Thoracic aorta (tissue), 2 donors: ENCODE data around the gene TAS1R1. TPM values are rescaled to one million over a fixed set of nuclear protein-coding genes. Genes with fewer than 3 reads are reported as not detected.

Experiments used
- ATAC-seq: fragments of 150-250 bp; one replicate; pipeline ENCODE4 v1.8.0; 2017; ENCODE audit warnings: low read depth; ENCODE audit not compliant: insufficient number of reproducible peaks, low FRiP score
- DNase-seq: peaks from one replicate; pipeline ENCODE4 v3.0.0-alpha.2; 2020; ENCODE audit warnings: low spot score
- H3K27ac ChIP-seq, 2 donors: fragments of 200-600 bp; sonication (generic); 1 replicate in 1 of 2; 2 replicates in 1 of 2; pipeline ENCODE4 v1.5.1; 2016; ENCODE audit warnings: mild to moderate bottlenecking in 2 of 2, moderate library complexity in 2 of 2
- H3K27me3 ChIP-seq: fragments of 200-600 bp; sonication (generic); replicated peaks from 2 replicates; pipeline ENCODE4 v1.6.0; 2016; ENCODE audit warnings: mild to moderate bottlenecking; ENCODE audit not compliant: insufficient read depth
- H3K36me3 ChIP-seq: fragments of 200-600 bp; sonication (generic); one replicate; pipeline ENCODE4 v1.5.1; 2016
- H3K4me1 ChIP-seq, 2 donors: fragments of 200-600 bp; sonication (generic); 1 replicate in 1 of 2; 2 replicates in 1 of 2; pipeline versions ENCODE4 v1.5.1 to v1.6.0; 2016; ENCODE audit warnings: low read depth in 2 of 2, mild to moderate bottlenecking in 1 of 2; ENCODE audit not compliant: control insufficient read depth in 1 of 2
- H3K4me3 ChIP-seq: fragments of 200-600 bp; sonication (generic); 2 replicates; pipeline ENCODE4 v1.5.1; 2016; ENCODE audit warnings: mild to moderate bottlenecking
- H3K9me3 ChIP-seq: fragments of 200-600 bp; sonication (generic); 2 replicates; pipeline ENCODE4 v1.5.1; 2016
- total RNA-seq, 2 donors: library from RNA; depleted of rRNA; stranded (reverse); fragments of >200 nt; gene quantifications; one replicate each; pipeline versions ENCODE4 v1.1.0 to v1.2.3, GENCODE V29; 2016
- TF ChIP-seq, protein P1 (sequence below): fragments of 200-600 bp; sonication (generic); IDR thresholded peaks from one replicate; pipeline ENCODE4 v1.5.1; 2019; ENCODE audit warnings: antibody characterized with exemption

TAS1R1 gene
- total RNA-seq, 2 donors from 2014 or later: 0.81 TPM; not detected in 1

DNA sequence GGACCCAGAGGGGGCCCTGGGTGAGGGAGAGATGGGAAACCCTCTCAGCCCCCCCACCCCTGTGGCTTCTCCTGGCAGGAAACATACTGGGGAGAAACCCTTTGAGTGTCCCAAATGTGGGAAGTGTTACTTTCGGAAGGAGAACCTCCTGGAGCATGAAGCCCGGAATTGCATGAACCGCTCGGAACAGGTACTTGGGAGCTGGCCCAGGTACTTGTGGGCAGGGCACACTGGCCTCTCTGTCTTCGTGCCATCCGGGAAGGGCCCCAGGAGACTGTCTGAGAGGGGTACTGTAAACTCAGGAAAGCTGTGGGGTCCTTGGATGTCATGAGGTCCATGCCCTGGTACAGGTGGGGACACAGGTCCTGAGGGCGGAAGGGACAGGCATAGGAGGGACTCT lies 30.7 kb downstream of the TAS1R1 start:
- no peak overlapping the region for H3K4me3 ChIP-seq
- DNase-seq (no peak), ATAC-seq (no peak)
- TF ChIP-seq, protein P1, sequence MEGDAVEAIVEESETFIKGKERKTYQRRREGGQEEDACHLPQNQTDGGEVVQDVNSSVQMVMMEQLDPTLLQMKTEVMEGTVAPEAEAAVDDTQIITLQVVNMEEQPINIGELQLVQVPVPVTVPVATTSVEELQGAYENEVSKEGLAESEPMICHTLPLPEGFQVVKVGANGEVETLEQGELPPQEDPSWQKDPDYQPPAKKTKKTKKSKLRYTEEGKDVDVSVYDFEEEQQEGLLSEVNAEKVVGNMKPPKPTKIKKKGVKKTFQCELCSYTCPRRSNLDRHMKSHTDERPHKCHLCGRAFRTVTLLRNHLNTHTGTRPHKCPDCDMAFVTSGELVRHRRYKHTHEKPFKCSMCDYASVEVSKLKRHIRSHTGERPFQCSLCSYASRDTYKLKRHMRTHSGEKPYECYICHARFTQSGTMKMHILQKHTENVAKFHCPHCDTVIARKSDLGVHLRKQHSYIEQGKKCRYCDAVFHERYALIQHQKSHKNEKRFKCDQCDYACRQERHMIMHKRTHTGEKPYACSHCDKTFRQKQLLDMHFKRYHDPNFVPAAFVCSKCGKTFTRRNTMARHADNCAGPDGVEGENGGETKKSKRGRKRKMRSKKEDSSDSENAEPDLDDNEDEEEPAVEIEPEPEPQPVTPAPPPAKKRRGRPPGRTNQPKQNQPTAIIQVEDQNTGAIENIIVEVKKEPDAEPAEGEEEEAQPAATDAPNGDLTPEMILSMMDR: no peak
- H3K4me1 ChIP-seq: peaks cover 29 to 63% of the 10 kb centered on the region in 2 donors
- H3K27me3 ChIP-seq: no peaks in the 10 kb centered on the region
- H3K36me3 ChIP-seq: peaks cover 26% of the 10 kb centered on the region
- no peak overlapping the region for H3K27ac ChIP-seq
- H3K9me3 ChIP-seq: no peaks in the 10 kb centered on the region

DNA sequence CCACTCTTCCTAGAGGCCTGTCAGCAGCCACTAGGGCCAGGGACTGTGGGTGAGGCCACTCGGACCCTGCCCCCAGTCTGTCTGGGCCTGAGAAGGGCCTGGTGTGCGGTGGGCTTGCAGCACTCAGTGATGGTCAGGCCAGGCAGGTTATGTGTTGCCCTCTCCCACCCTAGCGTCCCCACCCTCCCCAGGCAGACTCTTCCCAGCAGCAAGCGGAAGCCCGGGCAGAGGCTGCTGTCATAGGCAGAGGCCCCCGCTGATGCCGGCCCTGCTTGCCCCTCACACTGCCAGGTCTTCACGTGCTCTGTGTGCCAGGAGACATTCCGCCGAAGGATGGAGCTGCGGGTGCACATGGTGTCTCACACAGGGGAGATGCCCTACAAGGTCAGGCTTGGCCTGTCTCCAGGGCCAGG lies 31.3 kb downstream of the TAS1R1 start:
- H3K27ac ChIP-seq: peak overlapping the region in 1 of 2 donors; percentile 2
- H3K36me3 ChIP-seq: peaks cover 26% of the 10 kb centered on the region

DNA sequence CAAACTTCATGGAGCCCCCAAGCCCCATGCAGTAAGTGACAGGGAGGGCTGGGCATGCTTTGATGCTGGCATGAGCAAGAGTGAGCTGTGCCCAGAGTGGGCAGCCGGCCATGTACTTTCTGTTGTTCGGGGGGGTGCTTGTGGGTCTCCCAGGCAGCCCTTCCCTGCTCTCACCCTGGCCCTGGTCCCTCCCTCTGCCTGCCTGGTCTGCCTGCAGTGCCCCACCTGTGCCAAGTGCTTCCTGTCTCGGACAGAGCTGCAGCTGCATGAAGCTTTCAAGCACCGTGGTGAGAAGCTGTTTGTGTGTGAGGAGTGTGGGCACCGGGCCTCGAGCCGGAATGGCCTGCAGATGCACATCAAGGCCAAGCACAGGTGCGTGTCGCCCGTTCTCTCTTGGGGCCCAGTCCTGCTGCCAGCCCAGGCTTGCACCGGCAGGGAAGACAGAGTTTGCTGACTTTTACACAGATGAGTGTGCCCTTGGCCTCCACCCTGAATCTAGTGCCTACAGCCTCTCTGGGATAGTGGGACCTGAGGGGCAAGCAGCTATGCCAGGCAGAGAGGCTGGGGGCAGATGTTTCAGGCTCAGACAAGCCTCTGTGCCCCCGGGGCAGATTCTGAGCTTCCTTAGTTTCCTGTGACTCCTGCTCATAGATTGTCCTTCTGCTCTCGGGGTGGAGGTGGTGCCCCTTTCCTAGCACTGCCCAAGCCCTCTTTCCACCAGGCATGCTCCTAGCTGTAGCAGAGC lies 32.3 kb downstream of the TAS1R1 start:
- Histone ChIP-seq H3K36me3 (peaks cover 27% of the 10 kb centered on the region), H3K9me3 (no peaks in the 10 kb centered on the region), H3K4me1 (peaks cover 35 to 68% of the 10 kb centered on the region in 2 donors), H3K27me3 (no peaks in the 10 kb centered on the region), H3K27ac (peak overlapping the region; percentile 2 to 82), H3K4me3 (no peak overlapping the region)
- ATAC-seq (no peak), DNase-seq (no peak)
- TF ChIP-seq, protein P1: no peak

More for the DNA sequence above, 31.3 kb downstream of the TAS1R1 start:
- Histone ChIP-seq H3K4me3 (no peak overlapping the region), H3K27me3 (no peaks in the 10 kb centered on the region), H3K9me3 (no peaks in the 10 kb centered on the region), H3K4me1 (peaks cover 28 to 63% of the 10 kb centered on the region in 2 donors)
- DNase-seq: no peak
- TF ChIP-seq, protein P1: no peak
- no peak for ATAC-seq

DNA sequence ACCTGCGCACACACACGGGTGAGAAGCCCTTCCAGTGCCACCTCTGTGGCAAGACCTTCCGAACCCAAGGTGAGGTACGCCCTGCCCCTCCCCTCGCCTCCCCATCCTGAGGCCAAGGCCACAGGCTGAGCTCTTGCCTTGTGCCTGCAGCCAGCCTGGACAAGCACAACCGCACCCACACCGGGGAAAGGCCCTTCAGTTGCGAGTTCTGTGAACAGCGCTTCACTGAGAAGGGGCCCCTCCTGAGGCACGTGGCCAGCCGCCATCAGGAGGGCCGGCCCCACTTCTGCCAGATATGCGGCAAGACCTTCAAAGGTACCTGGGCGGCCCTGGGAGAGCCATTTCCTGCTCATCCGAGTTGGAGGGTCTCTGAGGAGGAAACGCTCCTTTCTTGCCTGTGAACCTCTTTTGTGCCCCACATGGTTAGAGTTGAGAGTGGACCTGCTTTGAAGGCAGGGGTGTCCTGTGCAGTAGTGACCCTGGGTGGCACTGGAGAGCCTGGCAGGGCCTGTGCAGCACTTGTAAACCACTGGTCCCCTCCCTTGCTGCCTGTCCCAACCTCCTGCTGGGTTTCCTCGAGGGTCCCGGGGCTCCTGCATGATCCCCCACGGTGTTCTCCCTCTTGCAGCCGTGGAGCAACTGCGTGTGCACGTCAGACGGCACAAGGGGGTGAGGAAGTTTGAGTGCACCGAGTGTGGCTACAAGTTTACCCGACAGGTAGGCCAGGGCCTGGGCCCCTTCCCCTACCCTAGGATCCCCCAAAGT lies 33.2 kb downstream of the TAS1R1 start:
- Histone ChIP-seq H3K4me1 (peaks cover 42 to 77% of the 10 kb centered on the region in 2 donors), H3K27me3 (no peaks in the 10 kb centered on the region), H3K4me3 (no peak overlapping the region), H3K9me3 (no peaks in the 10 kb centered on the region), H3K36me3 (peaks cover 36% of the 10 kb centered on the region), H3K27ac (peak overlapping the region in 1 of 2 donors; percentile 82)
- no peak for ATAC-seq
- DNase-seq: no peak
- TF ChIP-seq, protein P1: no peak

DNA sequence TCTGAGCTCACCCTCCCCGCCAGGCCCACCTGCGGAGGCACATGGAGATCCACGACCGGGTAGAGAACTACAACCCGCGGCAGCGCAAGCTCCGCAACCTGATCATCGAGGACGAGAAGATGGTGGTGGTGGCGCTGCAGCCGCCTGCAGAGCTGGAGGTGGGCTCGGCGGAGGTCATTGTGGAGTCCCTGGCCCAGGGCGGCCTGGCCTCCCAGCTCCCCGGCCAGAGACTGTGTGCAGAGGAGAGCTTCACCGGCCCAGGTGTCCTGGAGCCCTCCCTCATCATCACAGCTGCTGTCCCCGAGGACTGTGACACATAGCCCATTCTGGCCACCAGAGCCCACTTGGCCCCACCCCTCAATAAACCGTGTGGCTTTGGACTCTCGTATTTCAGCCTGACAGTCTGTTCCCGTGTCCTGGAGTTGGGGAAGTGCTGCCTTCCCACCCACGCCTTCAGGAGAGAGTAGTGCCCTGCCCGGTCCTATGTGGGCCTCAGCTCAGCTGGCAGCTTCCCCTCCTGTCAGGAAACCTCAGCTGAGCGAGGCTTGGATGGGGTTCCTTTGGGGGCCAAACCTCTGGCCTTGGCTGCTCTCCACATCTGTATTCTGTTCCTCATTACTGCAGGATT lies 33.9 kb downstream of the TAS1R1 start:
- Histone ChIP-seq H3K27me3 (no peaks in the 10 kb centered on the region), H3K4me3 (no peak overlapping the region), H3K27ac (peak overlapping the region; percentile 31 to 82), H3K4me1 (peaks cover 49 to 83% of the 10 kb centered on the region in 2 donors), H3K9me3 (no peaks in the 10 kb centered on the region), H3K36me3 (peaks cover 43% of the 10 kb centered on the region)
- TF ChIP-seq, protein P1: no peak
- ATAC-seq: no peak
- DNase-seq: no peak
